ENCODE results near the gene DFFB.
A peak's percentile ranks its signal among the peaks of the same experiment; 100 is the strongest.

DFFB gene

DNA sequence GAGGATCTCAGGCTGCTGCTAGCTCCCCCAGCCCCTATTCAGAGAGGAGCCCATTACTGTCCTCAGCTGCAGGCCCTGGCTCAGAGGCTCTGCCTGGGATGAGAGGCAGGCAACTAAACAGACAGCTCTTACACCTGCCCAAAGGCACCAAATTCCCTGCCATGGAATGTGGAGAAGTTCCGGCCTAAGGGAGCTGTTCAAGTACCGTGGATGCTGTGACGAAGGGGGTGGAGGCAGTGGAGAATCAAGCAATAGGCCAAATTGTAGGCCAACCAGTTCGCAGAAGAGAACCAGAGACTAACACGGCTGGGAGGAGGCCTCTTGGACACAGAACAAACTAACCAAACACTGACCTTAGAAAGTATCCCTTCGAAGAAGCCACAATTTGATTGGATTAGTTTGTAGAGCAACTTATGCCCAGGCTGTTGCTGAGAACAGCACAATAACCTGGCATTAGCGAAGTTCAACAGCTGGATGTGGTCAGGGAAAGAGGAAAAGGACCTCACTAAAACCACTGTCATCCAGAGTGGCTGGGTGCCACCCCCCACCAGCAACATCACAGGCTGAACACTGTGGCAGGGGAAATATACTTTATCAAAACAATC lies 39.2 kb downstream of the DFFB start:
- DNase-seq (ENCODE audit: low read depth in 3 of 3), result no peak

GRCh38 chr1:3898475-3898735 lies 41.1 kb downstream of the DFFB start:
- DNase-seq (ENCODE audit: low read depth in 3 of 3), result no peak

DNA sequence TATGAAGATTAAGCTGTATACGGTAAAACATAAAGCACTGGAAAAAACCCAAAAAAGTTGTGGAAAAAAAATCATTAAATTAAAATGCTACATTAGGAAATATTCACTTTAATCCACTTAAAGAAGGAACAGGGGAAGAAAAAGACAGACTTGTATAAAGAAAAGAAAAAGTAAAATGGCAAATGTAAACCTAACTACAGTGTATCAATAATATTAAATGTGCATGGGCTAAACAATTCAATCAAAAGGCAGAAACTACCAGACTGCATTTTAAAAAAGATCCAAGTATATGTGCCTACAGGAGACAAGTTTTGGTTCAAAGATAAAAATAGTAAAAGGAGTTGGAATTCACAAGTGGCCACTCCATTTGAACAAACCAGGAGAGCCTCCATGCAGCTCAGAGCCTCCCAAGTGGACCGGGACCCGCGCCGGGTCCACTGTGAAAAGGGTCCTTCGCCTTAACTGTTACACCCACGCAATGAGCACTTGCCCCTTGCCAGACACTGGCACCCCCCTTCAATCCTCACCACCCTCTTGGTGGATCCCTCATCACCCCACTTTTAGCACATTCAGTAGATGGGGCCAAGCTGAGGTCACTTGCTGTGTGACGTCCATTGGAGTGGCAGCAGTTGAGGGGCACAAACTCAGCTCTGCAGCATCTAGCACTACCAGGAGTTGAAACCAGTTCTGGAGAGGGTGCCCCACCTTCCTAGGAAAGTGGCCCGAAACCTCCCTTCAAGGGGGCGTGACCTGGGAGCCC lies 41.9 kb downstream of the DFFB start:
- DNase-seq (ENCODE audit: low read depth in 3 of 3), result no peak

- peak in 1 of 3 experiments; percentile 26 for DNase-seq (ENCODE audit: low read depth in 3 of 3)
Measured at GRCh38 chr1:3899754-3900149, 42.5 kb downstream of the DFFB start.

DNA sequence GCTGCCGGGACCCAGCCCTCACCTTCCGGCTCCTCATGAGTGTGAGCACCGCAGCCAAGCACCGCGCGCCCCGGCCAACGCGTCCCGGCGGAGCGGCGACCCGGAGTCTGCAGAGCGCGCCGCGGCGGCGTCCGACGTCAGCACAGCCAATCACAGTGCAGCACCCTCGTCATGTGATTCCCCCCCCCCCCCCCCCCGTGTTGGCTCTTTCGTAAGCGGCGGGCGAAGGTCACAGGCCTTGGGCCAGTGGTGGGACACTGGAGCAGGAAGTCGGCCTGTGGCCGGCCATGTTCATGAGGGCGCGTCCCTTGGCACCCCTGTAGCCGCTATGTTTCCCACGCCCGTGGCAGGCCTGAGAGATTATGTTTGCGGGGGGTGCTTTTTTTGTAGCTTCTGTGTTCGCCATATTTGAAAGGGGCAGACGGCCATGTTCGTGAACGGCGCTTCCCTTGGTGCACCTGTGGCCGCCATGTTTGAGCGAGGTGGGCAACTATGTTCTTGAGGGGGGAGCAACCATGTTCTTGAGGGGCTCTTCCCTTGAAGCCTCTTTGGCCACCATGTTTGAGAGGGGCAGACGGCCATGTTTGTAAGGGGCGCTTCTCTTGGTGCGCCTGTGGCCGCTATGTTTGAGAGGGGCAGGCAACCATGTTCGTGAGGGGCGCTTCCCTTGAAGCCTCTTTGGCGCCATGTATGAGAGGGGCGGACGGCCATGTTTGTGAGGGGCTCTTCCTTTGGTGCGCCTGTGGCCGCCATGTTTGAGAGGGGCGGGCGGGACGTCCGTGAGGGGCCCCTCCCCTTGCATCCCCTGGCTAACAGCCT lies 43.1 kb downstream of the DFFB start, which contains the start of gene C1orf174:
TSS of gene C1orf174 (minus strand) at position 123 of the 819 bp plus-strand sequence. CDS start at position 37, 86 bp downstream.
- DNase-seq (ENCODE audit: low read depth in 3 of 3), result peak; percentile 78 to 92 (median 86)

DNA sequence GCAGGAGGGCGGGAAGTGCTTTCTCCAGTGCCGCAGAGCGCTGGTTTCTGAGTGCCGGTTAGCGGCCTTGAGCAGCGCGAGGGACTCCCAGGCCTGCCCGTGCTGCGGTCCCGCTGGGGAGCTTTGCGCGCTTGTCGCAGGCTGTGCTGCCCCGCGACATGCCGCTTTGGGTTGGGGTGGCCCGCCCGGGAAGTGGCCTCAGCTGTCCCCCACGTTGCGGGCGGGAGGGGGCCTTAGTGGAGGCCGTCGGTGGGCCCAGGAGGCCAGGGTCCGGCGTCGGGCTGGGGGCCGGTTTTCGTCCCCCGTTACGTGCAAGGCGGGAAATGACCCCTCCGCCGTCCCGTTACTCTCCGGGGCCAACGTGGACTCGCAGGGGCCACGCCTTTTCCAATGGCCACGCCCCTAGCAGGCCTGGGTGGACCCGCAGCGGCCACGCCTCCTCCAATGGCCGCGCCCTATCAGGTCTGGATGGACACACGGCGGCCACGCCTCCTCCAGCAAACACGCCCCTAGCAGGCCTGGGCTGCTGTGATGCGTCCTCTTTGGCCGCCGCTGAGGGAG lies 43.8 kb downstream of the DFFB start:
- DNase-seq (ENCODE audit: low read depth in 3 of 3), result peak; percentile 64 to 70 (median 65)

DNA sequence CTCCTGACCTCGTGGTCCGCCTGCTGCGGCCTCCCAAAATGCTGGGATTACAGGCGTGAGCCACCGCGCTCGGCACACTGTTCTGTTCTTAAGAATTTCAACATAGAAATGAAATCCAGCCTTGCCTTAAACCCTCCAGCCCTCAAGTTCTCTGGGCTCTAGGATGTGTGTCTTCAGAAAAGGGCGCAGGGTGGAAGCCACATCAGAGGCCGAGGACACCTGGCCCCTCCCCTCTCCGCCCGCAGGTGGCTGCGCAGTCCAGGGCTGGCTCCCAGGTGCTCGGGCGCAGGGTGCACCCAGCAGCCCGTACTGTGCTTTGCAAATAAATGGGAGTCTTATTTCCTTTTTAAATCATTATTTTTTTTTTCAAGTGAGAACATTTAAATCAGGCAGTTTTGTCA lies 44.8 kb downstream of the DFFB start:
- DNase-seq (ENCODE audit: low read depth in 3 of 3), result peak in 1 of 3 experiments; percentile 30

DNA sequence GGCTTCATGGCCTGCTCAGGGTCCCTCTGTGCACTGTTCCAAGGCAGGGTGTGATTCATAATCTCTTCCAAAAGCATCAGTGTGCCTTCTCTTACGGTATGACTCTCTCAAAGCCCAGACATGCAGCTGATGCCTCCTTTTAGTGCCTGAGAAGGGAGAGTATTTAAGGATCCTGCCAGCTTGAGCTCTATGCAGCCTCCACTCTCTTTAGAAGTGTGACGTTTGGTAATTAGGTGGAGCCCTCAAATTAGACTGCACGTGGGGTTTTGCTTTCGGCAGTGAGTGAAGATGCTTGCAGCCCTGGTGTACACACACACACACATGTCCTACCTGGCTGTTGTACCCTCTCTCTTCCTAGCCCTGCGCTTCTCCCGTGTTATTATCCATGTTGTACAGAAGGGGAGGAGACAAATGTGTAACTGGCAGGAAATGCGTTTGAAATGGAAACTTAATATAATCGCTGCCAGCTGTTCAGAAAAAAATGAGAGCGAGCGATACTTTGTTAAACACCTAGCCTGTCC lies 45.4 kb downstream of the DFFB start:
- DNase-seq (ENCODE audit: low read depth in 3 of 3), result no peak

- DNase-seq (ENCODE audit: low read depth in 3 of 3), result no peak
Measured at GRCh38 chr1:3903141-3904005, 46.1 kb downstream of the DFFB start.

GRCh38 chr1:3904006-3904842 lies 46.9 kb downstream of the DFFB start:
- no peak for DNase-seq (ENCODE audit: low read depth in 3 of 3)

- no peak for DNase-seq (ENCODE audit: low read depth in 3 of 3)
Measured at GRCh38 chr1:3904843-3905185, 47.5 kb downstream of the DFFB start.

- no peak for DNase-seq (ENCODE audit: low read depth in 3 of 3)
Measured at GRCh38 chr1:3905266-3905952, 48.1 kb downstream of the DFFB start.

DNA sequence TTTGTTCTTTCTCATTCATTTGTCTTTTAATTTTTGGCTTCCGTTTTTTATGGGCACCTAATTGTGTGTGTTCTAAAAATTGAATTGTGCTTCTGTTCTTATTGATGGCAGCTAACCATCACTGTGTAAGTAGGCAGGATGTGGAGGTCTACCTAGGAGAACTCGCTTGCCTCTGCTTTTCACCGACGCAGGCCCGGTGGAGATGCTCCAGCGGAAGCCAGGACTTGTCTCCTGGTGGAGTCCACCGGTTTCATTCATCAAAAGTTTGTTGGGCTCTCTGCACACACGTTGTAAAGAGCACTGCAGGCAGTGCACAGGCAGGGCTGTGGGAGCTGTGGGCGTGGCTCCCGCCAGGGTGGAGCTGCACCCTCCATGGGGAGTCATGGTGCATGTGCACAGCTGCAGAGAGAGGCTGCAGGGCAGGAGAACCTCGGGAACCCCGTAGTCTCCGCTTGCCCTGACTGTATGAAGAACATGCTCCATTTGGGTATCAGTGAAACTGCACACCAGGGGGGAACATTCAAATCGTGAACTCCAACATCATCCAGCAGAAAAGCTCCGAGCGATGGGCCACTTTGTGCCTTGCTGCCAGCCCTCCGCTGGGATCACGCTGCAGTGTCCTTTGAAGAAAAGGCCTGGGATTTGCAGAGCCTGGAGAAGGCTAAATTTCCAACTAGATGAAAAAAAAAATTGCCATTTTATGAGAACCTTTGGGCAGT lies 48.8 kb downstream of the DFFB start:
- DNase-seq (ENCODE audit: low read depth in 3 of 3), result no peak

- no peak for DNase-seq (ENCODE audit: low read depth in 3 of 3)
Measured at GRCh38 chr1:3906672-3907020, 49.4 kb downstream of the DFFB start.

- DNase-seq (ENCODE audit: low read depth in 3 of 3), result no peak
Measured at GRCh38 chr1:3907031-3907534, 49.8 kb downstream of the DFFB start.

GRCh38 chr1:3907621-3908165 lies 50.4 kb downstream of the DFFB start:
- no peak for DNase-seq (ENCODE audit: low read depth in 3 of 3)

DNA sequence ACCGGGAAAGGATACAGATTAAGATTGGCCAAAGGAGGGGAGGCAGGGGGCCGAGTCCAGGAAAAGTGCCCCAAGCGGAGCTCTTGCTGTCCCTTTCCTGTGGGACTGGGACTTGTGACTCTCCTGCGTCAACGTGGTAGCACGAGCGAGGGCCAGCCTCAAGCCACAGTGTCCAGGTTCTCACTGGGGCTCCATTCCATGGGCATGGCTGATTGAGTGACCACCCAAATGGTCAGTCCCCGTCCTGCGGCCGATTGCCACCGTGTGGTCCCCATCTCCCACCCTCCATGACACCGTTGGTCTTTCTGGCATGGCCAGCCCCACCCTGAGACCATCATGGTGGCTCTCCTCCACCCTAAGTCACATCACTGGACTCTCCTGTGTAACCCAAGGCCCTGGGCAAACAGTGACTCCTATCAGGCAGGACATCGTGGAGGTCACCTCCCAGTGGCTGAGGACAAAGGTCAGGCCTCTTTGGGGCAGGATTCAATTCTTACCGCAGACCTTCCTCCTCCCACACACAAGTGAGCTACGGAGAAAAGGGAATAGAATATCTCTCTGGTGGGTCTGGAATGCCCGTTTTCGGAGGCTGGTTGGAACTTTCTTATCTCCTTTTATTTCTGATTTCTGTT lies 51.7 kb downstream of the DFFB start:
- no peak for DNase-seq (ENCODE audit: low read depth in 3 of 3)

DNA sequence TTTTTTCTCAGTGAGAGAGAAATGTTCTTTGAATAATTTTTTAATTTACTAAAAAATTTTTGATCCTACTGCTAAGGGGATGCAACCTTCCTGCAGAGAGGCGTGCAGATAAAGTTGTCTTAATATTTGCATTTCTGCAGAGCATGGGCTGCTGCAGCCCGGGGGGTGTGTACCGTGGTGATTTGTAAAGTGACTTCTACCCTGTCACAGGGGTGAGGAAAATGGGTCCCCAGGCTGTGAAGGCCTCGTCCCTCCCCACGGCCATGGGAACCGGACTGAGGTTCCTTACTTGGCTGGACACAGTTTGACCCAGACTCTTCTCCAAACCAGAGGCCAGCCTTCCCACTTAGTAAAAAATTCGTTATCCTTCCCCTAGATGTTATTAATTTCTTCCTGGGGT lies 52.3 kb downstream of the DFFB start:
- no peak for DNase-seq (ENCODE audit: low read depth in 3 of 3)

All from stimulated activated CD4-positive, alpha-beta T cell treated with anti-CD3 and anti-CD28 coated beads, TNF-alpha, amount 100 ng/mL, for 4 hours (primary cell).